ENCODE results near the gene EGFR. TPM values are rescaled to one million over a fixed set of nuclear protein-coding genes. Genes with fewer than 3 reads are reported as not detected.
A peak's percentile ranks its signal among the peaks of the same experiment; 100 is the strongest.

The EGFR gene
- total RNA-seq, 1 donor from 2014 or later, result 62.7 TPM

DNA sequence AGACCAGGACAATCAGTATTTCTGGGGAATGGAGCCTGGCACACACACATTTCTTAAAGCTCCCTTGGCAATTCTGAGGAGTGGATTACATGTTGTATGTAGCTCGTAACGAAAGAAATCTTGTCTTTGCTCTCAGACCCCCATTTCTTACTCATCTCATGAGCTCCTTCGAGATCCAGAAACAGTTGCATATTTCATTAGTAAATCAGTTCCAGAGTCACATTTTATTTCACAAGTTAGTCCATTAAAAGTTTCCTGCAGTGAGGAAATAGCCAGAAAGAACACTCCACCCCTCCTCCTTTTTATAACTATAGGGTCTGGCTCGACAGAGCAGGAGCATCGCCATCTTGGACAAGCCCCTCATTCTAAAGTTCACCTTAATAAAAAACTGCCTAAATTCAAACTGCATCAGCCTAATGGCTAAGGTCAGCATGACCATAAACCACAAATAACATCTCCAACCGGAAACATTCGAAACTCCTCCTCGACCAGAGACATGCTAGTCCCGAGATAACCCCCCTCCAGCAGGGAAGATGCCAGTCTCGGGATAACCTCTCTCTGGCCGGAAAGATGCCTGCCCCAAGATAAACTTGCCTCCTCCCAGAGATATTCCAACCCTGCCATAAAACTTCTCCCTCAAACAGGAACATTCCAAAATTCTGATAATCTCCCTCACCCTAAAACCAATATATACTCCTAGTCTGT, 7.4 kb downstream of the EGFR start:
- Histone ChIP-seq H3K4me3 (no peak overlapping the region), H3K4me1 (peaks cover 47% of the 10 kb centered on the region), H3K9me3 (no peaks in the 10 kb centered on the region), H3K36me3 (no peaks in the 10 kb centered on the region), H3K27me3 (ENCODE audit: low read depth) (no peaks in the 10 kb centered on the region), H3K27ac (peak overlapping the region; percentile 37)
- intact Hi-C loops (cut with DNase I), result no loop called here
- ATAC-seq, result no peak
- TF ChIP-seq, protein P1, sequence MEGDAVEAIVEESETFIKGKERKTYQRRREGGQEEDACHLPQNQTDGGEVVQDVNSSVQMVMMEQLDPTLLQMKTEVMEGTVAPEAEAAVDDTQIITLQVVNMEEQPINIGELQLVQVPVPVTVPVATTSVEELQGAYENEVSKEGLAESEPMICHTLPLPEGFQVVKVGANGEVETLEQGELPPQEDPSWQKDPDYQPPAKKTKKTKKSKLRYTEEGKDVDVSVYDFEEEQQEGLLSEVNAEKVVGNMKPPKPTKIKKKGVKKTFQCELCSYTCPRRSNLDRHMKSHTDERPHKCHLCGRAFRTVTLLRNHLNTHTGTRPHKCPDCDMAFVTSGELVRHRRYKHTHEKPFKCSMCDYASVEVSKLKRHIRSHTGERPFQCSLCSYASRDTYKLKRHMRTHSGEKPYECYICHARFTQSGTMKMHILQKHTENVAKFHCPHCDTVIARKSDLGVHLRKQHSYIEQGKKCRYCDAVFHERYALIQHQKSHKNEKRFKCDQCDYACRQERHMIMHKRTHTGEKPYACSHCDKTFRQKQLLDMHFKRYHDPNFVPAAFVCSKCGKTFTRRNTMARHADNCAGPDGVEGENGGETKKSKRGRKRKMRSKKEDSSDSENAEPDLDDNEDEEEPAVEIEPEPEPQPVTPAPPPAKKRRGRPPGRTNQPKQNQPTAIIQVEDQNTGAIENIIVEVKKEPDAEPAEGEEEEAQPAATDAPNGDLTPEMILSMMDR (IDR thresholded peaks at IDR 0.05), result no peak
- no peak for DNase-seq

DNA sequence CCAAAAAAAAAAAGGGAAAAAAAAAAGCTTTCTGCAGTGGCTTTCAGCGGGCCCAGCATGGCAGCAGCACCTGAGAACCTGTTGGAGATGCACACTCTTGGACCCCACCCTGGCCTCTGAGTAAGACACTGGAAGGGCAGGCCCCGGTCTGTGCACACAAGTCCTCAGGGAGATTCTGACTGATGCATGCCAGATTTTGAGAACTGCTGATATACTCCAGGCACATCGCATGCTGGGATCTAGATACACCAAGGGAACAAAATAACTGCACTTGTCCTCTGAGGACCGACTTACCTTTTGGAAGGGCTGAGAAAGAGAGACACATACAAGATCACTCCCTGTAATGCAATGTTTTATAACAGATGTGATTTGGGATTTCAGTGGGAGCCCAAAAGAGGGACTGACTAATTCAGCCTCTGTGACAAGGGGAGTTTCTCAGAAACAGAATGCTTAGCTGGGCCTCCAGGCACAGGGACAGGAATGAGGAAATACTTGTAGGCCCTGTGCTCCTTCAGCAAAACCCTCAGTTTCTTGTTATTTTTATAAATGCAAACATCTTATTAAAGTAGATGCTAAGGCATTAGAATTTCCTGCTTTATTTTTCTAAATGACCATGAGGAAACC, 8.2 kb downstream of the EGFR start:
- H3K9me3 ChIP-seq, result no peaks in the 10 kb centered on the region
- peak; percentile 85 to 87 for ATAC-seq
- no peak for DNase-seq
- peak overlapping the region; percentile 37 for H3K27ac ChIP-seq
- intact Hi-C loops (cut with DNase I), result no loop called here
- H3K4me1 ChIP-seq, result peaks cover 41% of the 10 kb centered on the region
- H3K27me3 ChIP-seq (ENCODE audit: low read depth), result no peaks in the 10 kb centered on the region
- H3K4me3 ChIP-seq, result no peak overlapping the region
- H3K36me3 ChIP-seq, result no peaks in the 10 kb centered on the region
- TF ChIP-seq, protein P1 (IDR thresholded peaks at IDR 0.05), result no peak

DNA sequence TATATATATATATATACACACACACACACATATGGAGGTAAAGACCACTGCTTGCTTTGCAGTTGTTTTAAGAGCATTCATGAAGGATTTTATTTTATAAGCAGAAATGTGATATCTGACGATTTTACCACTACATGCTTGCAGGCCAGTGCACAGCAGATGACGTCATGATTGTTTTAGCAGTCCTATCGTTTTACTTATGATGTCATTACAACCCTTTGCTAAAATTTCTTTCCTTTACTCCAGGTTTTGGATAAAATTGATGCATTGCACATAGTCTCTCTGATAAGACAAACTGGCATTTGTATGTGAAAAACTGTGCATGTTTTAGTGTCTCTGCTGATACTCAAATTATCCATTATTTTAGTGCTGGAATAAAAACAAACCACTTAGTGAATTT, 9.2 kb downstream of the EGFR start:
- DNase-seq (no peak), ATAC-seq (no peak)
- no peak overlapping the region for H3K4me3 ChIP-seq
- H3K27me3 ChIP-seq (ENCODE audit: low read depth), result no peaks in the 10 kb centered on the region
- H3K27ac ChIP-seq, result no peak overlapping the region
- TF ChIP-seq, protein P1 (IDR thresholded peaks at IDR 0.05), result no peak
- H3K9me3 ChIP-seq, result no peaks in the 10 kb centered on the region
- intact Hi-C loops (cut with DNase I), result no loop called here
- H3K36me3 ChIP-seq, result no peaks in the 10 kb centered on the region
- H3K4me1 ChIP-seq, result peaks cover 32% of the 10 kb centered on the region

DNA sequence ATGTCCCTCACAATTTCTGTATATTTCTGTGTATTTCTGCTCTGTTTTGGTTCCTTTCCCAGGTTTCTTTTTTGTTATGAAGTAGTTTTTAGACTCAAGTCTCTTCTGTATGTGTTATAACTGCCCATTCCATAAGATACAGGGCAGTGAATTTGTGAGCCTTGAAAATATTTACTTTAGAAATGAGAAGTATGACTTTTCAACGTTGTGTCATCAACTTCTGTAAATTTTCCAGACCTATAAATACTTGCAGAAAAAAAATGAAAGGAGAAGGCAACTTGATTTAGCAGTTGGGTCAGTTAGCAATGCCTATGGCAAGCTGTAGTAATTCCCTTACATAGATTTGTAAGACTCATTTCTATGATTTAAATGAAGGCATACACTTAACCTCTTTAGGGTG, 11.5 kb downstream of the EGFR start:
- Histone ChIP-seq H3K27me3 (ENCODE audit: low read depth) (no peaks in the 10 kb centered on the region), H3K27ac (no peak overlapping the region), H3K36me3 (no peaks in the 10 kb centered on the region), H3K4me3 (no peak overlapping the region), H3K9me3 (no peaks in the 10 kb centered on the region), H3K4me1 (peaks cover 40% of the 10 kb centered on the region)
- DNase-seq, result no peak
- intact Hi-C loops (cut with DNase I), result no loop called here
- TF ChIP-seq, protein P1 (IDR thresholded peaks at IDR 0.05), result no peak
- ATAC-seq, result no peak

DNA sequence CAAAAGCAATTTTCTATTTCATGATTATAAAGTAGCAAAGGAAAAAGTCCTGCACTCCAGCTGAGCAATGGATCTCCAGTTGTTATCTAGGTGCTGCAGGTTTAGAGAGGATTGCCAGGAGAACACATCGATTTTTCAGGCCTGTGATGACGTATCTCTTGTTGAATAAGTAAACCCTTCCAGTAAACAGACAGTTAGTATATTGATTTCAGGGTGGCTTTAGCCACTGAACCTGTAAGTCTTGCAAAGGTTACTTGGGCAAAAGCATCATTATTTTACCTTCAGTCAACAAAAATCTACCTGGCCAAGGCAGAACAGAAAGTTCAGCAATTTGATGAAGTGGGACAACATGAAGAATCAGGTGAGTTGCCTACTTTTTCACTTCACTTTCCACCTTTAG, 12.3 kb downstream of the EGFR start:
- no peak overlapping the region for H3K4me3 ChIP-seq
- intact Hi-C loops (cut with DNase I), result no loop called here
- peaks cover 40% of the 10 kb centered on the region for H3K4me1 ChIP-seq
- no peak for ATAC-seq
- no peaks in the 10 kb centered on the region for H3K9me3 ChIP-seq
- H3K36me3 ChIP-seq, result no peaks in the 10 kb centered on the region
- H3K27ac ChIP-seq, result no peak overlapping the region
- no peaks in the 10 kb centered on the region for H3K27me3 ChIP-seq (ENCODE audit: low read depth)
- no peak for DNase-seq
- TF ChIP-seq, protein P1 (IDR thresholded peaks at IDR 0.05), result no peak
